ENCODE data around the gene PTPRK.

Gene PTPRK

DNA sequence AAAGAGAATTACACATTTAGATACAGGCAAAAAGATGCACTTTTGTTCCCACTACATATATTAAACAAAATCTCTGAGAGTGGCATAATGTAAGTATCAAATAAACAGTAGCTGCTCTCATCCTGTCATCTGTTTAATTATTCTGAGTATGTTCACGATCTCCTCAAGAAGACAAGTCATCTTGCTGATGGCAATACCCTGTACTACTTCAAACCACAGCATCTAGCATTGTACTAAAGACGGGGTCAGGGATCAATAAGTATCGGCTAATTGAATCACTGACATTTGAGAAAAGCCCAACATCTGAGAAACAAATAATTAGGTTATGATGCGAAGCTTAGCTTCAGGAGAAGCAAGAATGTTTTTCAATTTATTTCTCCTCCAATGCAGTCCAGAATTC lies 175.1 kb downstream of the PTPRK start:
- no peak for DNase-seq (ENCODE audit: low spot score)

DNA sequence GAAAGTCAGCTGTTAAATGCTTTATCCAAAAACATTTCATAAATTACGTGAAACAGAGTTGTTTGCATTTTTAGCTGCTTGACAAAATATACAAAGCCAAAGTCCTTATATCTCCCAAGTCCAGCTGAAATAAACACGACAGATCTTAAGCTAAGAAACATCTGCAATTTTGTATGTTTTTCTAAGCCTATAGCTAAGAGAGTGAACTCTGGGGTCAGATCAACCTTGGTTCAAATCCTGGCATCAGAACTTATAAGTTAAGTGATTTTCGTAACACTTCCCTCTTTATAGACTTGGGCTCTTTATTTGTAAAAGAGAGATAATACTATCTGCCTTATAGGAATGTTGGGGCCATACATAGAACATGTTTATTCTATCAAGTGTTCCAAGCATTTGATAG lies 176.7 kb downstream of the PTPRK start:
- no peak for DNase-seq (ENCODE audit: low spot score)

DNA sequence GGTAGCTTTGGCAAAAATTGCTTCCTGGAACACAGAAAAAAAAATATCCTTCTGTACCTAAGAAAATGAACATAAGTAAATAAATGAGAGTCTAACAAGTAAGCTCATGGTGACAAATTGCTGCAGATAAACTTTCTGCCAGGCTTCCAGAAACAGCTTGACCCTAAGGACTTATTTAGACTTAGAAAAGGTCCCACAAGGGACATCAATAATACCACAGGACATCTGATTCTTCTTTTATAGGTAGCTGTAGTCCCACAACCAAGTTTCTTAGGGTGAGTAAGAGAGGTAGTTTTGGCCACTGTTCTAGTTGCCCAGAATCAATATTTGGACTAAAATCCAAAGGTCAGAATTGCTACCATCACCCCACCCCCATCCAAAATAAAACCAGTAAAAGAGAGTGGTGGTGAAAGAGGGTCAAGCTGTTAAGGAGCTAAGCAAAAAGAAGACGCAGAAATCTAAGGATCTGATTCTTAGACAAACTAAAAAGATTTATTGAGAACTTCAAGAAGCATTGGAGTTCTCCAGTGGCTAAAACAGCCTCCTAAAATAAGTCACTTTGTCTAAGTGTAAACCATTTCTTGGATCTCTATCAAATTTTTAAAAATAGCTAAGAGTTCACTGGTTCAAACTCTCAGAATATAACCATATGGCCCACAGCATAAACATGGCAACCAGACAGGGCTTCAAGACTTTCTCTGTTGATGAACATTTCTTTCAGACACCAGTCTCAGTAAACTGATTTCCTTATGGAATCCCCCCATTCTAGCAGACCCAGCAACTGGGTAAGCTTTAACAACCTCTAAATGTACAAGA lies 180.6 kb downstream of the PTPRK start:
- no peak for DNase-seq (ENCODE audit: low spot score)

DNA sequence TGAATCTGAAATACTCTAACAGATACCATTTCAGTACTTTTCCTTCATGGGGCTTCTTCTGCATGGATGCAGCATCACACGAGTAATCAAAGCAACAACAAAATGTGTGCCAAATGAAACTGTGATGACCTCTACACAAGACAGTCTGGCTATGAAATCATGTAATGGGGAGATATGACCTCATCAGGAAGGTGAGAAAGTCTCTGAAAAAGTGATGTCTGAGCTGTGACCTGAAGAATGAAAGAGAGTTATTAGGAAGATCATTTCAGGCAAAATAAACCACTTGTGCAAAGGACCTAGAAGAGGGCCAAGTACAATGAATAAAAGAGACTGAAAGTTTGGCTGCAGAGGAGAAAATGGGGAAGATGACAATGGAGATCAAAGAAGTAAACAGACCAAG lies 182.8 kb downstream of the PTPRK start:
- no peak for DNase-seq (ENCODE audit: low spot score)

DNA sequence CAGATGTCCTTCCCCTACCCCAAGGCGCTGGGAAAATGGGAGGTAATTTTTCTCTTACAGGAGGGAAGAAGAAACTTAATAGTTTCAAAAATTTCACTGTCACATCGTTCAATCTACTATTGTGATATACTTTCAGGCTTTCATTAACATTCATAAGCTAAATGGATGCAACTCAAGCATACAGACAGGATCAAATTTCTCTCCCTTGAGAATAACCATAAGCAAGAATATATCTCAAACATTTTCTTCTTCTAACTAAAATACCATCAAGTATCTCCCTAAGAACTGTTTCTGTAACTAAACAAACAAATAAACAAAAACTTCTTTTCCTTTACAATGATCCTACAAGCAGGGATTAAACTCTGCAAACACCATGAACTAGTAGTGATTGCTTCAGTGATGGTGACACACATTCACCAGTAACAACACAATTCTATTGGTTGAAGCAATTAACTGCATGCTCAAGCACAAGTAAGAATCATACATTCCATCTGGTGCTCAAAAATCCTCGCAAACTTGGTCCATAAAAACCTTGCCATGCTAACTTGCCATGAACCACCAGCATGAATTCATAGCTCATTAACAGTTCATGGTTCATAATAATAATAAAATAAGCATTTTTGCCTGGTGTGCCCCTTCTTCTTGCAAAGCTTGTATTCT lies 183.8 kb downstream of the PTPRK start:
- no peak for DNase-seq (ENCODE audit: low spot score)

DNA sequence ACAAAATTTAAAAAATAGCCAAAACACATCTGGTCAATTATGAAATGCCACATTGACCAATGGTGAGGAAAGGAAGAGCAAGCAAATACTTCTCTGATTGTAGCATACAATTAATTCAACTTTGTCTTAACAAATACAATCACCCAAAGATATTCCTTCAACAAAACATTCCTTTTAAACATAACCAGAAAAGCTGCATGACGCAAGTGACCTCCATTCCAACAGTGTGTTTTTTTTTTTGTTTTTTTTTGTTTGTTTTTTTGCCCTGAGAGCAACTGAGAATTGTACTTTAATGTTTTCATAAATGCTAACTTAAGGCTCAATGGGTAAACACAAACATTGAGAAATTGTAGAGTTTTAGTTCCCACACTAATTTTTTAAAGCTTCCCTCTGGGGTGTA lies 184.4 kb downstream of the PTPRK start:
- no peak for DNase-seq (ENCODE audit: low spot score)

DNA sequence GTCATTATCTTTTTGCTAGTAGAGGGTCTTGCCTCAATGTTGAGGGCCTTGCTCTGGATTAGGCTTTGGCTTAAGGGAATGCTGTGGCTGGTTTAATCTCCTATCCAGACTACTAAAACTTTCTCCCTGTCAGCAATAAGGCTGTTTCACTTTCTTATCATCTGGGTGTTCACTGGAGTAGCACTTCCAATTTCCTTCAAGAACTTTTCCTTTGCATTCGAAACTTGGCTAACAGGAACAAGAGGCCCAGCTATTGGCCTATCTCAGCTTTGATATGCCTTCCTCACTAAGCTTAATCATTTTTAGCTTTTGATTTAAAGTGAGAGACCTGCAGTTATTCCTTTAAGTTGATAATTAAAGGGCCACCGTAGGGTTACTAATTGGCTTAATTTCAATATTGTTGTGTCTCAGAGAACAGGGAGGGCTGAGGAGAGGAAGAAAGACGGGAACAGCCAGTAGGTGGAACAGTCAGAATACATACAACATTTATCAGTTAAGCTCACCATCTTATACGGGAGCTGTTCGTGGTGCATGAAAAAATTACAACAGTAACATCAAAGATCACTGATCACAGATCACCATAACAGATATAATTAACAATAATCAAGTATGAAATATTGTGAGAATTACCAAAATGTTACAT lies 186.7 kb downstream of the PTPRK start:
- no peak for DNase-seq (ENCODE audit: low spot score)

DNA sequence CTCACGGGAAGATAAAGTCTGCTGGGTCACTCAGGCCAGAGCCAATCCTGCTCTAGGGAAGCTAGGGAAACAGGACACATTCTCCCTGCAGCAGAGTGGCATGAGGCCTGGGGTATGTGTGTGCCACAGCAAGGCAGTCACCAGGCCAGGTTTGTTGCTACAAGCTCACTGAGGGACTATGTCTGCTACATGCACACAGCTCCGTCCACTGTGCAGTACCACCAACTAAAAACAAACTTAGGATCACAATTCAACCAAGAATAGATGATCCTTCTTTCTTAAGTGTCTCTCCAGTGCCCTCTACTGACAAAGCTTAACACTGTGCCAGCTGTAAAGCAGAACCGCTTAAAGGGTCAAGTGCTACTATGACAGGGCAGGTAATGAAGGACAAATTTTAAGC lies 192.5 kb downstream of the PTPRK start:
- no peak for DNase-seq (ENCODE audit: low spot score)

DNA sequence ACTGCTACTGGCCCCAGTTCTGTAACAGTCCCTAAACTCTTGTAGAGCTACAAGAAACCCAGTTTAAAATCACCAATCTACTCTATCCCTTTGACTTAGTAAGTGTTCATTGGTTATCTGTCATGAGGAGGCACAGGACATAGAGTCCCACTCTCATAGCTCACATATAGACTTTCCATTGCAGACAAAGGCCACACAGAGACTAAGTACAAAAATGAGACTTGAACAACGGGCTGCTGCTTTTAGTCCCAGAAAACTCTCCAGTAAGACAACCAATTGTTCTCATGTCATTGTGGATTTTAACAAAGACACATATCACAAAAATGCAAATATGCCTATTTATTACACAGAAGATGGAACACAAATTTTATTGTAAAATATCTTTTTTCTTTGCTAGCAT lies 197.4 kb downstream of the PTPRK start:
- no peak for DNase-seq (ENCODE audit: low spot score)

DNA sequence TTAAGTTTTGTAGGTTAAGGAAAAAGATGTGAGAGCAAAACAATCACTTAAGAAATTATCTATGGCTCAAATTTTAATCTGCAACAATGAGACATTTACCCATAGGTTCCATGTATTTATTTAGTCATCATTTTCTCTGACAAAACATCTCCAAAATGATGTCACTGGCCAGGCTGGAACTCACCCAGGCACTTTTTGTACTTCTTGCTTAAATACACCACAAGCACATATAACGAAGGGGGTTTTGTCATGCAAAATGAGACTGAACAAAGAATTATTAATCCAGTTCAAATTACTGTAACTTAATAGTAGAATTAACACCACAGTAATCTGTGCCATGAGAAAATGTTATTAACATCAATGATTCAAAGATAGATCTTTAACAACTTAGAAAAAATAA lies 200.5 kb downstream of the PTPRK start:
- DNase-seq (ENCODE audit: low spot score) = no peak

DNA sequence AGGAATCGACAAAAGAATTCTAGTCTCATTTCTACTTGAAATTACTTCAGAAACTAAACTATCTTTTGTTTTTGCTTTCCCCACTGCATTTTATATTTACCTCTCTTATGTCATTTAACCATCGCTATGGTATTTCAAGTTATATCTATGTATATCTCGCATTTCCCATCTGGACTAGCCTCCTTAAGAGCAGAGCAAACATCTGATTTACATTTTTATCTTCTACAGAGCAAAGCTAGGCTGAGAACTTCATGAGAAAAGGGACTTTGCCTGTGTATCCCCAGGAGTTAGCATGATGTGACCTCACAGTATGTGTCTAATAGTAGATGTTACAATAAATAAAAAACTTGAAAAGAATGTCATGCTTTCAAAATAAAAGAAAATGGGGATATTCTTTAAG lies 201.2 kb downstream of the PTPRK start:
- DNase-seq (ENCODE audit: low spot score) = no peak

DNA sequence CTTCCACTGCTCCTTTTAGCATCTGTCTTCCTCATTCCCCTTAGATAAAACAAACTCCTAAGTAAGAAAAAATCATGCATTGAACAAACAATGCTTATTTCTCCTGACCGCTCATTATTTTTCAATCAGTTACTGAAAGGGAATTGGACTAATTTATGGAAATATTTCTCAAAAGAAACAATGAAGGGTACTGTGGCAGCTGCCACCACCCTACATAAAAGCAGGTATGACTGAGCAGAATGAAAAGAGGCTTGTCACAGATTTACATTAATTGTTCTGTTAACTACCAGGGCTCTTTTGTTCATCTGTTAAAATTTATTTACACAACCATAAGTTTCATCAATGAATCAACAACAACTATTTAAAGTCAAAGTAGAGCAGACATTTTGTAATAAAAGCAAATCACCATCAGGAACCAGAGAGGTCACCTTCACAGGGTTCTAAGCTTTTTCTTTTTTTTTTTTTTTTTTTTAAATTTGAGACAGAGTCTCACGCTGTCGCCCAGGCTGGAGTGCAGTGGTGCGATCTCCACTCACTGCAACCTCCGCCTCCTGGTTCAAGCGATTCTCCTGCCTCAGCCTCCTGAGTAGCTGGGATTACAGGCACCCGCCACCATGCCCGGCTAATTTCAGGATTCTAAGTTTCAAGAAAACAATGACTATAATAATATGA lies 204.0 kb downstream of the PTPRK start:
- DNase-seq (ENCODE audit: low spot score) = no peak

DNA sequence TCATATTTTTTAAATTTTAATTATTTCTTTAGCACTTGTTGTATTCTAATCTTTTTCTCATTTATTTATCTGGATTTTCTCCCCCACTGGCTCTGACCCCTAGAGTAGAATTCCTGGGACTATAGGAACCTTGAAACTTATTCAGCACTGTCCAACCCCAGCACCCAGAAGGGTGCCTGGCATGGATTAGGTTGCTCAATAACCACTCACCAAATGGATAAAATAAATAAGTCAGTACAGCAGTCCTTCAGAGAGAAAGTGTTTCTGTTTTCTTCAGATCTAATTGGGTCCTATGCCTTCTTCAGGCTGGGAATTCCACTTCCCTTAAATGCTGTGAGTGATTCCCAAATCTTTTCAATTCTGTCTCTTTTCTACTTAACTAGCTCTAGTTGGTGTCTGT lies 206.2 kb downstream of the PTPRK start:
- no peak for DNase-seq (ENCODE audit: low spot score)

DNA sequence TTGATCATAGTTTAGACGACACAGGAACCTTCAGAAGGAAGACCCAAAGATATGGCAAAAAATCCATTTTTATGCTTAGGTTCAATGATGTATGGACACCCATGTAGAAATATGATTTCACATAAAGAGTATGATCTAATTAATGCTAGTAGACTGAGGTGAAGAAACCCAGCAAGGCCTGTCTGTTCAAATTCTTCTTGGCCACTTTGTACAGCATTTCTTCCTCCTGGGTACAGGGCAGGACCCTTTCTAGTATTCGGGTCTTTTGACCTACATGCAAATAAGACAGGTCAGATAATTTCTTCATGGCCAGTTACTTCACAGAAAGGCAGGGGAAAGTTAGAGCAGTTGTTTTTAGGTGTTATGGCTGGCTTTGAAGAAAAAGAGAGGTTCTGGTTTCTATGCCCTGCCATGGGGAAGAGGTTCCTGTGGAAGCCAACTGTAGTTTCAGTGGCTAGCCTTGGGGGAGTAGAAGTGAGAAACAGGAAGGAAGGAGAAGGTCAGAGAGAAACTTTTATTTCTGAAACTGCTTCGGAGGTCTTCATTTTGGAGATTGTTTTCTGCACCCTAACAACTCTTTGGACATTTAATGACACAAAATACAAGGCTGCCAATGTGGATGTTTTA lies 208.3 kb downstream of the PTPRK start:
- DNase-seq (ENCODE audit: low spot score) = no peak

DNA sequence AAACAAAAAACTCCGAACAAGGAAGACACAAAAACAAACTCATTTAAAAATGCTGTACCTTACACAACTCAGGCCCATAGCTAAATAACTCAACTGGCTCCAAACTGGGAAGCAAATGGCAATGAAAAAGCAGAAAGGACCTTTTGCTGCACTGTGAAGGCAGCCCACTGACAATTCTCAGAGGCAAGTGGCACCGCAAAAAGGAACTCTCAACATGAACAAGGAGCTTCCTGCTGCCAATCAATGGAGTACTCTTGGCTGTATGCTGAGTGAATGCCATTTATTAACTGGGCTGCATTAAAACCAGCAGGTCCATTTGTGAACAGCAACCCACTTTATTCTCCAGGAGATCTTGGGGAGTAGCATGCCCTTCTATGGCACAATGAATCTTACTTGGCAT lies 209.9 kb downstream of the PTPRK start:
- no peak for DNase-seq (ENCODE audit: low spot score)

DNA sequence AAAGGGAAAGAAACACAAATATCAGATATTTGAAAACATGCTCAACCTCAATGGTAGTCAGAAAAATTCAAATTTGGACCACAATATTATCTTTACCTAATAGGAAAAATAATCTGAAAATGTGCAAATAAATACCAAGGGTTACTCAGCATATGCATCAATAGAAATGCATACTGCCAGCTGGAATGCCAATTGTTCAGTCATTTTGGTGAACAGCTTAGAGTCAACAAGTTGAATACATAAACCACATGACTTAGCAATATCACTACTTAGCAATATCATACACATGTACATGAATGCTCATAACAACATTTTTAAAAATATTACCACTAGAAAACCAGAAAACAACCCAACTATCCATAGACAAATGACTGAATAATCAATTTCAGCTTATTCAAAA lies 212.7 kb downstream of the PTPRK start:
- no peak for DNase-seq (ENCODE audit: low spot score)

DNA sequence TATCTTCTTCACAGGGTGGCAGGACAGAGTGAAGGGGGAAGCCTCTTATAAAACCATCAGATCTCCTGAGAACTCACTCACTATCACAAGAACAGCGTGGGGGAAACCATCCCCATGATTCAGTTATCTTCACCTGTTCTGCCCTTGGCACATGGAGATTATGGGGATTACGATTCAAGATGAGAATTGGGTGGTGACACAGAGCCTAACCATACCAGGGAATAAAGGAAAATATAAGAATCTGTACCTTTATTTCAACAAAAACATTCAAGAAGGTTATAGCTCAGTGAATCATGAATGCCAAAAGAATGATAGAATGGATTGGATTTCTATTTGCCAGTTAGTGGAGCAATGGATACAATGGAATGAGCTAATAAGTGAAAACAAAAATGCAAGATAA lies 214.4 kb downstream of the PTPRK start:
- no peak for DNase-seq (ENCODE audit: low spot score)

DNA sequence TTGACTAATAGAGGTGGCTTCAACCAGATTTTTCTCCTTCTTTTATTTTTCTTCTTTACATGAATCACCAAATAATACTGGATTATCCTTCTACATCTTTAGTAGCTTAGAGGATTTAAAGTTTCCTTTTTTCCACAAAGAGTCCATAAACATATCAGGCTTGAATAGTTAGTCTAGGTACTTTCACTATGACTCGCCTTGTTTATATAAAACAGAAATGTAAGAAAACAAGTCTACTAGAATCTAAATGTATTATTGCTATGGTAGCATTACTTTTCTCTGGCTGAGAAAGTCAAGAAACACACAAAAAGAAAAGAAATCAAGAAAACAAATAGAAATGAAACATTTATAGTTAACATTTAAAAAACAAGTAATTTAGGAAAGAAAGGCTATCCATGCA lies 215.2 kb downstream of the PTPRK start:
- DNase-seq (ENCODE audit: low spot score) = no peak

DNA sequence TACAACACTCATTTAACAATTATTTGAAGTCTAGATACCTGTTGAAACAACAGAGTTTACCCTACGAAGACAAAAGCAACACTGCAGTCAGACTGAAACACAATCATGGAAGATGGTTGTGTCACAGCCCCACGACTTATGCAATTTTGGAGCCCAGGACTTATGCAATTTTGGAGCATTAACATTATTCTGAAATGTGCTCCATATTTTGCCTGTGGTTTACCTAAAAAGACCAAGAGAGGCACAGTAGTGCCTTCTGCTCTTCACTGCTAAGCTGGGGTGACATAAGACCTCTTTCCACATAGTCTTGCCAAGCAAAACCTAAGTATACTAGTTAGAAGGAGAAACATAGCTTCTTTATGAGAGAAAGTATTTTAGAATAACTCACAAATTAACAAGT lies 216.5 kb downstream of the PTPRK start:
- DNase-seq (ENCODE audit: low spot score) = no peak

DNA sequence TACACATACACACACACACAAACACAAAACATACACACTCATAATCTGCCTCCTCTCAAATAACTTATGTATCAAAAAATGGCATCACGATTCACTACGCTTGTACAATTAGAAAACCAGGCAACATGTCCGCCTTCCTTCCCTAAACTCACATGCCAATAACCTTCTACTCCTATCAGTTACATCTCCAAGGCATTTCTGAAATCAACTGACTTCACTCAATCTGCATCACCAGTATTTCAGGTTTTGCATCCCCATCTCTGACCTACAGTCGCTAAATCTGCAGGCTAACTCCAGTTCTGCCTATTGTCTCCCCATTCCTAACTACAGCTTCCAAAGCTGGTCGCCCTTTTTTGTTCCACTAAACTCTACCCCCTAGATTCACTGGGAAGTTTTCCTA lies 217.5 kb downstream of the PTPRK start:
- no peak for DNase-seq (ENCODE audit: low spot score)

DNA sequence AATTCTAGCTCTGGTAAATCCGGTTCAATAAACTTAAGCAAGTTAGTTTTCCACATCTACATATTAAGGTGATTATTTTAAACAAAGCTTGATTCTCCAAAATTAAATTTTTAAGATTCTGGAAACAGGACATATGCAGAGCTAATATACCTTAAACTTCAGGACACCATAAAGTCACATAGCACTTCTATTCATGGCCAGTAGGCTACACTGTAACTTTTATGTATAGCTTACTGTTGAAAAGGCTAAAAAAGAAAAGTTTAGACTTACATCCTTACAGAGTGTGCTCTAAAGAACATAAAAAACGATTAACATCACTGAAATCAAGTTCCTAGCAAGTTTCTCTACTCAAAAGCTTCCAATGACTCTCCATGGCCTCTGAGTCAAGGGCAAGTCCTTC lies 224.7 kb downstream of the PTPRK start:
- no peak for DNase-seq (ENCODE audit: low spot score)

DNA sequence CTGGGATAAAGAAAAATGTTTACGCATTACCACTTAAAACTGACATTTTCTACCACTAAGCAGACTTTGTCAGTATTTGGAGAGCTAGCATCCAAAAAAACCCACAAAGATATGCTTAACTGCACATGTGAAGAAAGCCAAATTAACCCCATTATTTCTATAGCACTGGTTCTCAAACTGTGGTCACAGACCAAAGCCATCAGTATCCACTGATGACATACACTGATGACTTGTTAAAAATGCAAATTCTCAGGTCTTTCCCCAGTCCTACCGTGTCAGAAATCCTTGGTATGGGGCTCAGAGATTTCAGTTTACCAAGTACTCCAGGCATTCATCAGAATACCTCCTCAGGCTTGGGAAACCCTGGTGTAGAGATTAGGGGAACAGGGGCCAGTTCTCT lies 230.2 kb downstream of the PTPRK start:
- no peak for DNase-seq (ENCODE audit: low spot score)

Measured in COLO829 (cell line).